ENCODE measurements around the gene IFI6. TPM values are rescaled to one million over a fixed set of nuclear protein-coding genes. Genes with fewer than 3 reads are reported as not detected.

Gene IFI6
- total RNA-seq, 3 donors from 2014 or later, result 18.7 to 50.6 (median 47.4) TPM

- intact Hi-C loops (cut with DNase I; ENCODE audit: low total_unique reads), result loop anchor here (10.0 kb wide), 1 partner anchor 273 kb away; the partner anchor contains the start of gene GPR3
- H3K27ac ChIP-seq, result no peak overlapping the region
- TF ChIP-seq CTCF (IDR thresholded peaks at IDR 0.05) (no peak), POLR2A (IDR thresholded peaks at IDR 0.05) (no peak), POLR2AphosphoS5 (IDR thresholded peaks at IDR 0.05) (no peak)
- no peaks in the 10 kb centered on the region for H3K9me3 ChIP-seq
- no peaks in the 10 kb centered on the region for H3K36me3 ChIP-seq
- H3K4me1 ChIP-seq, result no peaks in the 10 kb centered on the region
- H3K4me3 ChIP-seq, result no peak overlapping the region
- peak in 1 of 2 donors; percentile 42 for DNase-seq (ENCODE audit: low spot score in 2 of 2)
- no peaks in the 10 kb centered on the region for H3K27me3 ChIP-seq
Observed at GRCh38 chr1:27668121-27668807, 3.7 kb downstream of the IFI6 start.

DNA sequence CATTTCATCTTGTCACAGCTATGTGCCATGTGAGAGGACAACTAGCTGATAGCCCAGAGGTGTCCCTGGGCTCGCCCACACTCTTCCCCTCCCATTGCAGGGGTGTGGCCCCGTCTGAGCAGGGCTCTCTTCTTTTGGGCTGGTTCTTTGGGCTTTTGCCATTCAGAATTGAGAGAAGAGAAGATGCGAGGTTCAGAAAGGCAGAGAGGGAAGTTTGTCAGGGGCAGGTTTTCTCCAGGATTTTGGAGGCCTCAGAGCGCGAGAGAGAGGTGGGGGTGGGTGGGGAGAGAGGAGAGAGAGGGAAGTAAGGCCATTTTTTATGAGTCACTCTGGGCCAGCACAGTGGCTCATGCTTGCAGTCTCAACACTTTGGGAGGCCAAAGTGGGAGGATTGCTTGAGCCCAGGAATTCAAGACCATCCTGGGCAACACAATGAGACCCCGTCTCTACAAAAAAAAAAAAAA, 5.2 kb downstream of the IFI6 start:
- Histone ChIP-seq H3K36me3 (no peaks in the 10 kb centered on the region), H3K27me3 (no peaks in the 10 kb centered on the region), H3K9me3 (no peaks in the 10 kb centered on the region), H3K4me1 (no peaks in the 10 kb centered on the region), H3K4me3 (no peak overlapping the region), H3K27ac (no peak overlapping the region)
- intact Hi-C loops (cut with DNase I; ENCODE audit: low total_unique reads), result loop anchor here (10.0 kb wide), 1 partner anchor 272 kb away; the partner anchor contains the start of gene GPR3
- TF ChIP-seq POLR2A (IDR thresholded peaks at IDR 0.05) (no peak), POLR2AphosphoS5 (IDR thresholded peaks at IDR 0.05) (no peak), CTCF (IDR thresholded peaks at IDR 0.05) (no peak)
- peak in 1 of 2 donors; percentile 2 for DNase-seq (ENCODE audit: low spot score in 2 of 2)

DNA sequence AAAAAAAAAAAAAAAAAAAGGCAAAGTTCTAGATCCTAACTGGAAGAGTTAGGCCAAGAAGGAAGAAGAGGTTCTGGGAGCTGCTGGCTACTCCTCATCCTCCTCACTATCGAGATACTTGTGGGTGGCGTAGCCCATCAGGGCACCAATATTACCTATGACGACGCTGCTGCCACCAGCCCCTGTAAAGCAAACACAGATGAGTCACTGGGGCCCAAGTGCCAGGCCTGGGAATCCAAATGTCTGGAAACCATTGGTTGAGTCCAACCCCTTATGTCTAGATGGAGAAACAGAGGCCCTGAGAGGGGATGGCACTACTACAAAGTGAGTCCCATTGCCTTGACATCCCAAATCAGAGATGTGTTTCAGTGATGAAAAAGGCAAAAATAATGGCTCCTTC, 5.7 kb downstream of the IFI6 start:
- Histone ChIP-seq H3K27ac (no peak overlapping the region), H3K4me1 (no peaks in the 10 kb centered on the region), H3K9me3 (no peaks in the 10 kb centered on the region), H3K27me3 (no peaks in the 10 kb centered on the region), H3K36me3 (no peaks in the 10 kb centered on the region), H3K4me3 (no peak overlapping the region)
- DNase-seq (ENCODE audit: low spot score in 2 of 2), result peak in 1 of 2 donors; percentile 33
- TF ChIP-seq POLR2A (IDR thresholded peaks at IDR 0.05) (no peak), POLR2AphosphoS5 (IDR thresholded peaks at IDR 0.05) (no peak), CTCF (IDR thresholded peaks at IDR 0.05) (no peak)
- intact Hi-C loops (cut with DNase I; ENCODE audit: low total_unique reads), result loop anchor here (10.0 kb wide), 1 partner anchor 271 kb away; the partner anchor contains the start of gene GPR3

GRCh38 chr1:27665016-27665651, 6.9 kb downstream of the IFI6 start:
- intact Hi-C loops (cut with DNase I; ENCODE audit: low total_unique reads), result loop anchor here (10.0 kb wide), 1 partner anchor 270 kb away; the partner anchor contains the start of gene GPR3
- no peak for DNase-seq (ENCODE audit: low spot score in 2 of 2)
- H3K9me3 ChIP-seq, result no peaks in the 10 kb centered on the region
- no peak for TF ChIP-seq POLR2A (IDR thresholded peaks at IDR 0.05)
- no peak for TF ChIP-seq POLR2AphosphoS5 (IDR thresholded peaks at IDR 0.05)
- no peak for TF ChIP-seq CTCF (IDR thresholded peaks at IDR 0.05)
- H3K4me3 ChIP-seq, result no peak overlapping the region
- H3K27me3 ChIP-seq, result no peaks in the 10 kb centered on the region
- no peaks in the 10 kb centered on the region for H3K4me1 ChIP-seq
- H3K27ac ChIP-seq, result no peak overlapping the region
- H3K36me3 ChIP-seq, result no peaks in the 10 kb centered on the region

DNA sequence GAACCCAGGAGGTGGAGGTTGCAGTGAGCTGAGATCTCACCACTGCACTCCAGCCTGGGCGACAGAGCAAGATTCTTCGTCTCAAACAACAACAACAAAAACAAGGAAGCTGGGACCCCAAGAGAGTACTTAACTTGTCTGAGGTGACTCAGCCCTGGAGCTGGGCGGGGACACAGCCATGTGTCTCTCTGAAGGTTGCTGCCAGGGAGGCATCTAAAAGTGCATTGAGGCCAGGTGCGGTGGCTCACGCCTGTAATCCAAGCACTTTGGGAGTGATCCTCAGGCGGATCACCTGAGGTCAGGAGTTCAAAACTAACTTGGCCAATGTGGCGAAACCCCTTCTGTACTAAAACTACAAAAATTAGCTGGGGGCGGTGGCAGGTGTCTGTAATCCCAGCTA, 7.7 kb downstream of the IFI6 start:
- TF ChIP-seq POLR2A (IDR thresholded peaks at IDR 0.05) (no peak), POLR2AphosphoS5 (IDR thresholded peaks at IDR 0.05) (no peak), CTCF (IDR thresholded peaks at IDR 0.05) (no peak)
- intact Hi-C loops (cut with DNase I; ENCODE audit: low total_unique reads), result loop anchor here (10.0 kb wide), 1 partner anchor 269 kb away; the partner anchor contains the start of gene GPR3
- Histone ChIP-seq H3K27me3 (no peaks in the 10 kb centered on the region), H3K36me3 (no peaks in the 10 kb centered on the region), H3K27ac (no peak overlapping the region), H3K4me3 (no peak overlapping the region), H3K4me1 (no peaks in the 10 kb centered on the region), H3K9me3 (no peaks in the 10 kb centered on the region)
- DNase-seq (ENCODE audit: low spot score in 2 of 2), result no peak
